SK-N-SH (cell line): Measurements from ENCODE around the gene LYSMD3. TPM values are rescaled to one million over a fixed set of nuclear protein-coding genes. Genes with fewer than 3 reads are reported as not detected.

Experiments
- CTCF ChIA-PET: fragments of 300-600, 350-600 bp; formaldehyde crosslinking; extraction: SDS; loops from one replicate; lab custom pipeline; 2021; lab: Yijun Ruan, JAX
- POLR2A ChIA-PET: fragments of 350-600 bp; sonication (Branson Sonifier 250); formaldehyde crosslinking; extraction: SDS; loops from one replicate; lab custom pipeline; 2020; ENCODE audit warnings: antibody characterized with exemption, inconsistent platforms; lab: Yijun Ruan, JAX
- DNase-seq: peaks from one replicate; pipeline ENCODE4 v3.0.0; 2012
- H2AFZ ChIP-seq: fragments of 200-600 bp; sonication (generic); 2 replicates; pipeline ENCODE4 v1.8.1; 2016; ENCODE audit warnings: antibody characterized with exemption, mild to moderate bottlenecking, low read depth
- H3F3A ChIP-seq: fragments of 200-600 bp; sonication (generic); replicated peaks from 2 replicates; pipeline ENCODE3; 2016; ENCODE audit warnings: antibody characterized with exemption, mild to moderate bottlenecking; ENCODE audit not compliant: insufficient read depth
- H3K27ac ChIP-seq, 2 experiments: fragments of 200-500 bp in 1 of 2; fragments of 200-600 bp in 1 of 2; sonication (Bioruptor generic) in 1 of 2; sonication (generic), shearing (Covaris generic) in 1 of 2; 2 replicates each; pipeline versions ENCODE4 v1.5.1 to v1.6.1; 2014 to 2016; ENCODE audit warnings: low read depth in 2 of 2, inconsistent platforms in 1 of 2, low read length in 1 of 2, mild to moderate bottlenecking in 1 of 2, mixed read lengths in 1 of 2
- H3K27me3 ChIP-seq: fragments of 200-600 bp; sonication (generic), shearing (Covaris generic); 2 replicates; pipeline ENCODE4 v1.6.1; 2016; ENCODE audit warnings: mixed run types; ENCODE audit not compliant: insufficient read depth
- H3K36me3 ChIP-seq, 2 experiments: fragments of 200-500 bp in 1 of 2; fragments of 200-600 bp in 1 of 2; sonication (Bioruptor generic) in 1 of 2; sonication (generic) in 1 of 2; replicated peaks in 1 of 2; 2 replicates each; pipeline versions ENCODE3 to v1.5.1; 2014 to 2016; ENCODE audit warnings: low read length in 1 of 2, mild to moderate bottlenecking in 1 of 2; ENCODE audit not compliant: insufficient read depth in 2 of 2, control insufficient read depth in 1 of 2
- H3K4me1 ChIP-seq, 2 experiments: fragments of 200-500 bp in 1 of 2; fragments of 200-600 bp in 1 of 2; sonication (Bioruptor generic) in 1 of 2; sonication (generic), shearing (Covaris generic) in 1 of 2; 2 replicates each; pipeline versions ENCODE4 v1.5.1 to v1.6.1; 2014 to 2016; ENCODE audit warnings: low read depth in 1 of 2, low read length in 1 of 2, mixed run types in 1 of 2; ENCODE audit not compliant: insufficient read depth in 2 of 2, control insufficient read depth in 1 of 2
- H3K4me2 ChIP-seq: fragments of 200-600 bp; sonication (generic), shearing (Covaris generic); 2 replicates; pipeline ENCODE4 v1.6.1; 2017; ENCODE audit warnings: mixed run types
- H3K4me3 ChIP-seq, 2 experiments: fragments of 200-500 bp in 1 of 2; fragments of 200-600 bp in 1 of 2; sonication (Bioruptor generic) in 1 of 2; sonication (generic), shearing (Covaris generic) in 1 of 2; 2 replicates each; pipeline versions ENCODE4 v1.5.1 to v1.8.1; 2014 to 2016; ENCODE audit warnings: low read depth in 2 of 2, inconsistent platforms in 1 of 2, low read length in 1 of 2, mild to moderate bottlenecking in 1 of 2, mixed read lengths in 1 of 2, moderate library complexity in 1 of 2
- H3K79me2 ChIP-seq: fragments of 200-600 bp; sonication (generic); 2 replicates; pipeline ENCODE4 v1.8.1; 2017; ENCODE audit warnings: mild to moderate bottlenecking; ENCODE audit not compliant: insufficient read depth
- H3K9ac ChIP-seq: fragments of 200-600 bp; sonication (generic); 2 replicates; pipeline ENCODE4 v1.6.1; 2017; ENCODE audit warnings: mixed run types
- H3K9me2 ChIP-seq: fragments of 200-600 bp; sonication (generic); 2 replicates; pipeline ENCODE4 v1.6.1; 2017; ENCODE audit warnings: mixed run types
- H3K9me3 ChIP-seq: fragments of 200-600 bp; sonication (generic); 2 replicates; pipeline ENCODE4 v1.6.1; 2017; ENCODE audit warnings: mixed run types, mild to moderate bottlenecking, moderate library complexity
- H4K20me1 ChIP-seq: fragments of 200-600 bp; sonication (generic); 2 replicates; pipeline ENCODE4 v1.6.1; 2017; ENCODE audit warnings: mild to moderate bottlenecking, mixed run types; ENCODE audit not compliant: insufficient read depth
- EP300 ChIP-seq, 2 experiments: IDR thresholded peaks; 2 replicates each; pipeline versions ENCODE4 v1.4.0 to v1.6.1; 2012; ENCODE audit warnings: borderline replicate concordance in 1 of 2, low read depth in 1 of 2, low read length in 1 of 2
- MXI1 ChIP-seq: IDR thresholded peaks from 2 replicates; pipeline ENCODE4 v1.6.1; 2012; ENCODE audit warnings: mild to moderate bottlenecking, low read depth, low read length, improper control_type of control experiment
- NFIC ChIP-seq: IDR thresholded peaks from 2 replicates; pipeline ENCODE4 v1.4.0; 2012; ENCODE audit warnings: borderline replicate concordance
- POLR2AphosphoS5 ChIP-seq: IDR thresholded peaks from 2 replicates; pipeline ENCODE4 v1.6.1; 2012; ENCODE audit warnings: low read depth, low read length
- RCOR1 ChIP-seq: fragments of 150-350 bp; IDR thresholded peaks from 2 replicates; pipeline ENCODE4 v1.6.1; 2017; ENCODE audit warnings: antibody characterized with exemption, low read length
- SMC3 ChIP-seq: IDR thresholded peaks from 2 replicates; pipeline ENCODE4 v1.6.1; 2012; ENCODE audit warnings: low read depth, low read length, improper control_type of control experiment
- TCF12 ChIP-seq: IDR thresholded peaks from 2 replicates; pipeline ENCODE4 v1.4.0; 2012
- YY1 ChIP-seq: IDR thresholded peaks from 2 replicates; pipeline ENCODE4 v1.4.0; 2012; ENCODE audit warnings: low read depth, mild to moderate bottlenecking
- WGBS: methylation state at CpG from one replicate; pipeline ENCODE4 v1.1.6; 2017; ENCODE audit warnings: low lambda C conversion rate; 5-methylcytosine and 5-hydroxymethylcytosine counted together
- polyA plus RNA-seq, 3 experiments: library from polyadenylated mRNA; depleted of rRNA; stranded (reverse); fragments of >200 nt; gene quantifications; 2 replicates each; pipeline ENCODE4 v1.2.3, GENCODE V29; 2012
- TF ChIP-seq, protein P1 (sequence below): IDR thresholded peaks from 2 replicates; pipeline ENCODE4 v1.4.0; 2012; ENCODE audit warnings: low read depth, borderline replicate concordance
- TF ChIP-seq, protein P2 (sequence below): IDR thresholded peaks from 2 replicates; pipeline ENCODE4 v1.4.0; 2012; ENCODE audit warnings: low read depth, borderline replicate concordance
- TF ChIP-seq, protein P3 (sequence below): fragments of 200-600 bp; sonication (generic); IDR thresholded peaks from 2 replicates; pipeline ENCODE4 v1.6.1; 2017; ENCODE audit warnings: antibody characterized with exemption, mild to moderate bottlenecking, moderate library complexity
- TF ChIP-seq, protein P4 (sequence below): IDR thresholded peaks from 2 replicates; pipeline ENCODE4 v1.4.0; 2012; ENCODE audit warnings: low read depth

The LYSMD3 gene
- polyA plus RNA-seq, 1 of the 3 experiments (the other 2 are of a cell fraction) = 6.7 TPM

DNA sequence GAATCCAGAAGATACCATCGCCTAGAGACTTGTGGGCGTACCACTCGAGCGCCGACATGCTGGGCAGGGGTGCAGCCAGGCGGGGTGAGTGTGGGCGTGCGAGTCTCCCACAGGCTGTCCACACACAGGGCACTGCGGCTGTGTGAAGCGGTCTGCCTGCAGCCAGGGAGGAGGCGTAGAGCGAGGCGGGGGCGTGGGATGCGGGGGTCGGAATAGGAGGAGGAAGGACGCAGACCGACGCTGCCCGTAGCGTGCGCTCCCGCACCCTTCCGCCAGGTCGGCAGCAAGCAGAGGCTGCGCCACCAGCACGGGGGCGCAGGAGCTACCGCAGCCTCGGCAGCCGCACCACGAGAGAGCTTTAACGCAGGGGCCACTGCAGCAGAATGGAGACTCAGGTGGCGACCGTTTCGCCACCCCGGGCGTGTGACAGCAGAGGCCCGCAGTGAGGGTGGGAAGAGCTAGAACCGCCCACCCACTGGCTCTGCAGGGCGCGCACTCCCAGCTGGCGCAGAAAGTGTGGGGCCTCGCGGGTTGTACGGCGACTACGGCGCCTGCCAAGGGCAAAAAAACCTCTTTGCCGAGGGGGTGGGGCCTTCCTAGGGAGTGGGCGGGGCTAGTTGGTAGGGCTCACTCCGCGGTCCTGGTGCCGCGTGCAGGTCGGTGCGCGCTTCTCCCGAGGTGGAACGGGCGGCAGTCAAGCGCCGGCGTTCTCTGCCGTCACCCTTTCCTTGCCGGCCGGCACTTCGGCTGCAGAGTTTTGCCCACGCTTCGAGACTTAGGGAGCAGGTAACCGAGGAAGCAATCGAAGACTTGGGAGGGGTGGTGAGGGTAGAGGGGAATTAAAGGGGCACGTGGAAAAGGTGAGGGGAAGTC lies 54.9 kb downstream of the LYSMD3 start, which contains the start of the genes MBLAC2 and POLR3G (continued):
- TF ChIP-seq, protein P1, sequence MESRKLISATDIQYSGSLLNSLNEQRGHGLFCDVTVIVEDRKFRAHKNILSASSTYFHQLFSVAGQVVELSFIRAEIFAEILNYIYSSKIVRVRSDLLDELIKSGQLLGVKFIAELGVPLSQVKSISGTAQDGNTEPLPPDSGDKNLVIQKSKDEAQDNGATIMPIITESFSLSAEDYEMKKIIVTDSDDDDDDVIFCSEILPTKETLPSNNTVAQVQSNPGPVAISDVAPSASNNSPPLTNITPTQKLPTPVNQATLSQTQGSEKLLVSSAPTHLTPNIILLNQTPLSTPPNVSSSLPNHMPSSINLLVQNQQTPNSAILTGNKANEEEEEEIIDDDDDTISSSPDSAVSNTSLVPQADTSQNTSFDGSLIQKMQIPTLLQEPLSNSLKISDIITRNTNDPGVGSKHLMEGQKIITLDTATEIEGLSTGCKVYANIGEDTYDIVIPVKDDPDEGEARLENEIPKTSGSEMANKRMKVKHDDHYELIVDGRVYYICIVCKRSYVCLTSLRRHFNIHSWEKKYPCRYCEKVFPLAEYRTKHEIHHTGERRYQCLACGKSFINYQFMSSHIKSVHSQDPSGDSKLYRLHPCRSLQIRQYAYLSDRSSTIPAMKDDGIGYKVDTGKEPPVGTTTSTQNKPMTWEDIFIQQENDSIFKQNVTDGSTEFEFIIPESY = peak; percentile 94
- TF ChIP-seq RCOR1 = no peak
- peak; percentile 7; the same call in 1 of the 2 replicates for TF ChIP-seq SMC3
- TF ChIP-seq TCF12 = peak; percentile 36; the same call in 1 of the 2 replicates
- TF ChIP-seq YY1 = no peak
- TF ChIP-seq POLR2AphosphoS5 = peak; percentile 92
- no peak for TF ChIP-seq NFIC
- TF ChIP-seq EP300 (IDR thresholded peaks at IDR 0.05; ENCODE audit: borderline replicate concordance in 1 of 2, low read depth in 1 of 2, low read length in 1 of 2) = peak in 1 of 2 experiments; percentile 34; a peak in 1 of 4 replicates
- TF ChIP-seq, protein P2, sequence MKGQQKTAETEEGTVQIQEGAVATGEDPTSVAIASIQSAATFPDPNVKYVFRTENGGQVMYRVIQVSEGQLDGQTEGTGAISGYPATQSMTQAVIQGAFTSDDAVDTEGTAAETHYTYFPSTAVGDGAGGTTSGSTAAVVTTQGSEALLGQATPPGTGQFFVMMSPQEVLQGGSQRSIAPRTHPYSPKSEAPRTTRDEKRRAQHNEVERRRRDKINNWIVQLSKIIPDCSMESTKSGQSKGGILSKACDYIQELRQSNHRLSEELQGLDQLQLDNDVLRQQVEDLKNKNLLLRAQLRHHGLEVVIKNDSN = 0 out of 2 replicates have a peak, but pooled peaks have one; percentile 1
- TF ChIP-seq, all 33 proteins: peak for 20

DNA sequence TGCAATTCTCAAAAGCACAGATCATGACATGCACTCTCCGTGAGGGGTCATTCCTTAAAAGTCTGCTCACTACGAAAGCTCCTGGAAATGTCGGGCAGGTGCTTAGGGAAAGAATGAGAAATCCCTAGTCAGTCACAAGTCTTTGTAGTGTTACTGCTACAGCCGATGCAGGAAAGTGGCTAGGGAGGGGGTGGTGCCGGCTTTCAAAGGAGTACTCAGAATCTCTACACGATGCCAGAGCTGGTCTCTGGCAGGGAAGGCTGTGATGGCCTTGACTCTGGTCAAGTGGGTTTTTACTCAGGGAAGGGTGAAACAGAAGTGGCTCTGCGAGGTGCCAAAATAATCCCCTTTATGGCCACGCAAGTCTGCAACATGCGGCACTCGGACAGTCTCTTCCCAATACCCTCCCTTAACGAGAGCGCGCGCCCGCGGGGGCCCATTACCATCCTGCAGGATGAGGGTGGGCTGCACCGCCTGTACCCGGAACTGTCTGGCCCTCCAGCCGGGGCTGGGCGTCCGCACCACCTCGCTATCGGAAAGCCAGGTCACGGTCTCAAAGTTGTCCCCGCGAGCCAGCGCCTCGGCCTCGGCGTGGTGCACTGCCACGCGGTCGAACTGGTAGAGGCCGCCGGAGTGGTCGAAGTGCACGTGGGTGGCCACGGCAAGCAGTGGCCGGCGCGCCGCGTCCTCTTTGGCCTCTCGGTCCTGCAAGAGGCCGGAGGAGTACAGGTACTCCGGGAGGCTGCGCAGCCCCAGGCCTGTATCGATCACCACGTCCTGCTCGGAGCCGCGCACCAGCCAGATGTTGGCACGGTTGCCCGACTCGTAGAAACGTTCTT lies 55.8 kb downstream of the LYSMD3 start:
- H3K9me2 ChIP-seq = no peaks in the 10 kb centered on the region
- H3K27ac ChIP-seq = peak overlapping the region; percentile 73 to 94; a peak in 3 of 4 replicates
- H3K9me3 ChIP-seq = no peaks in the 10 kb centered on the region
- peak overlapping the region; percentile 76 for H3K9ac ChIP-seq
- peaks cover 10 to 16% of the 10 kb centered on the region in 2 experiments; a peak in 3 of 4 replicates for H3K4me1 ChIP-seq
- H3K27me3 ChIP-seq = no peaks in the 10 kb centered on the region
- peak overlapping the region; percentile 98 for H3K4me2 ChIP-seq
- POLR2A ChIA-PET = interaction anchor here (0.5 to 1.0 kb wide), 2 partner anchors 63 to 65 kb away, joined by 3 read pairs; no protein-coding TSS in a partner anchor
- H3K36me3 ChIP-seq = peaks cover 0 to 5% of the 10 kb centered on the region in 2 experiments
- H3K79me2 ChIP-seq = peaks cover 28% of the 10 kb centered on the region
- peak overlapping the region; percentile 89 to 93 for H3K4me3 ChIP-seq
- no peaks in the 10 kb centered on the region for H4K20me1 ChIP-seq
- CTCF ChIA-PET = interaction anchor here (0.7 to 2.7 kb wide), 6 partner anchors 7 to 130 kb away, joined by 3 to 12 read pairs (median 4); no protein-coding TSS in a partner anchor
- TF ChIP-seq, protein P3, sequence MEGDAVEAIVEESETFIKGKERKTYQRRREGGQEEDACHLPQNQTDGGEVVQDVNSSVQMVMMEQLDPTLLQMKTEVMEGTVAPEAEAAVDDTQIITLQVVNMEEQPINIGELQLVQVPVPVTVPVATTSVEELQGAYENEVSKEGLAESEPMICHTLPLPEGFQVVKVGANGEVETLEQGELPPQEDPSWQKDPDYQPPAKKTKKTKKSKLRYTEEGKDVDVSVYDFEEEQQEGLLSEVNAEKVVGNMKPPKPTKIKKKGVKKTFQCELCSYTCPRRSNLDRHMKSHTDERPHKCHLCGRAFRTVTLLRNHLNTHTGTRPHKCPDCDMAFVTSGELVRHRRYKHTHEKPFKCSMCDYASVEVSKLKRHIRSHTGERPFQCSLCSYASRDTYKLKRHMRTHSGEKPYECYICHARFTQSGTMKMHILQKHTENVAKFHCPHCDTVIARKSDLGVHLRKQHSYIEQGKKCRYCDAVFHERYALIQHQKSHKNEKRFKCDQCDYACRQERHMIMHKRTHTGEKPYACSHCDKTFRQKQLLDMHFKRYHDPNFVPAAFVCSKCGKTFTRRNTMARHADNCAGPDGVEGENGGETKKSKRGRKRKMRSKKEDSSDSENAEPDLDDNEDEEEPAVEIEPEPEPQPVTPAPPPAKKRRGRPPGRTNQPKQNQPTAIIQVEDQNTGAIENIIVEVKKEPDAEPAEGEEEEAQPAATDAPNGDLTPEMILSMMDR = no peak
- peak; percentile 79 for TF ChIP-seq MXI1
- TF ChIP-seq, protein P4, sequence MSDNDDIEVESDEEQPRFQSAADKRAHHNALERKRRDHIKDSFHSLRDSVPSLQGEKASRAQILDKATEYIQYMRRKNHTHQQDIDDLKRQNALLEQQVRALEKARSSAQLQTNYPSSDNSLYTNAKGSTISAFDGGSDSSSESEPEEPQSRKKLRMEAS = peak; percentile 96
- TF ChIP-seq, all 33 proteins: peak for 2
- peak; percentile 57 for DNase-seq
- Histone ChIP-seq H3F3A (no peaks in the 10 kb centered on the region), H2AFZ (peak overlapping the region; percentile 92)
- 2% methylated on average over 32 of the region's 56 CpGs for WGBS
